ENCODE data around the gene ZNF497. TPM values are rescaled to one million over a fixed set of nuclear protein-coding genes. Genes with fewer than 3 reads are reported as not detected.

ZNF497 gene
- total RNA-seq, 4 donors from 2014 or later = 1.4 to 3.1 (median 1.5) TPM

GRCh38 chr19:58305065-58305931 is 57.3 kb downstream of the ZNF497 start, which contains the start of gene ERVK3-1:
Gene ERVK3-1, plus strand, starts transcription at chr19:58305377. Its CDS starts 6,792 bp downstream, at chr19:58312169.
- peak; percentile 95 to 99 for DNase-seq (ENCODE audit: low spot score in 2 of 2)
- intact Hi-C loops (cut with DNase I; ENCODE audit: low total_unique reads) = loop anchor here (5.0 kb wide), 1 partner anchor 213 kb away; no protein-coding TSS in a partner anchor
- WGBS, 2 donors = 0 to 1% methylated on average over 47 to 55 of the region's 55 CpGs

GRCh38 chr19:58304748-58305064 is 57.8 kb downstream of the ZNF497 start:
- no peak overlapping the region for H3K4me3 ChIP-seq (ENCODE audit: low read depth, poor library complexity, severe bottlenecking)
- WGBS, 2 donors = 16 to 23% methylated on average over 7 of the region's 7 CpGs
- no peak for DNase-seq (ENCODE audit: low spot score in 2 of 2)
- TF ChIP-seq POLR2A (IDR thresholded peaks at IDR 0.05) (no peak), CTCF (IDR thresholded peaks at IDR 0.05) (no peak)
- intact Hi-C loops (cut with DNase I; ENCODE audit: low total_unique reads) = loop anchor here (5.0 kb wide), 1 partner anchor 212 kb away; no protein-coding TSS in a partner anchor

More at GRCh38 chr19:58305065-58305931, 57.3 kb downstream of the ZNF497 start, which contains the start of gene ERVK3-1:
- H3K4me3 ChIP-seq (ENCODE audit: low read depth, poor library complexity, severe bottlenecking) = peak within 1 kb of the TSS; percentile 69
- TF ChIP-seq CTCF (IDR thresholded peaks at IDR 0.05) (no peak), POLR2A (IDR thresholded peaks at IDR 0.05) (peak in 1 of 2 donors; percentile 81)

Small RNA genes within 50 kb of the gene (microRNA-seq; reads per million reads assigned to microRNA genes)
- gene MIR4754 (ENCODE audit: borderline number of aligned reads in 1 of 2, borderline replicate concordance in 2 of 2) (0 to 1.1 reads per million in 2 donors), gene MIR6806 (ENCODE audit: borderline number of aligned reads in 1 of 2, borderline replicate concordance in 2 of 2) (0 reads per million in 2 donors)

Other genes with a start within 250 kb of the ZNF497 start
- 10 to 100 TPM in 1 of 4 donors, 1 to 10 TPM in 3; 8.7 to 12.1 (median 9.2) TPM for gene ZNF329, start 212.0 kb downstream of the ZNF497 start, total RNA-seq
- 10 to 100 TPM; 32.5 to 58.5 (median 34.2) TPM for gene ZNF274, start 179.7 kb downstream of the ZNF497 start, total RNA-seq
- 10 to 100 TPM; 34.2 to 55.1 (median 43.3) TPM for gene ZNF544, start 133.8 kb downstream of the ZNF497 start, total RNA-seq
- 10 to 100 TPM in 1 of 4 donors, 1 to 10 TPM in 3; 3.0 to 12.8 (median 8.9) TPM for gene ZNF8, start 83.8 kb downstream of the ZNF497 start, total RNA-seq
- gene ERVK3-1, start 57.4 kb downstream of the ZNF497 start, total RNA-seq = 10 to 100 TPM; 23.3 to 50.1 (median 33.4) TPM
- 1 to 10 TPM; 4.8 to 7.7 (median 5.4) TPM for gene ZSCAN22, start 35.8 kb downstream of the ZNF497 start, total RNA-seq
- gene A1BG, start 9.3 kb downstream of the ZNF497 start, total RNA-seq = 10 to 100 TPM in 2 of 4 donors, 1 to 10 TPM in 2; 4.8 to 16.8 (median 9.2) TPM
- gene ZNF837, start 18.3 kb upstream of the ZNF497 start, total RNA-seq = 10 to 100 TPM in 2 of 4 donors, 1 to 10 TPM in 2; 4.7 to 12.0 (median 8.5) TPM
- gene RPS5, start 24.5 kb upstream of the ZNF497 start, total RNA-seq = 1,000 to 10,000 TPM; 1,758 to 2,840 (median 2,497) TPM
- 10 to 100 TPM; 30.4 to 62.7 (median 42.7) TPM for gene RNF225, start 32.9 kb upstream of the ZNF497 start, total RNA-seq
- gene ZNF584, start 45.9 kb upstream of the ZNF497 start, total RNA-seq = 10 to 100 TPM; 16.9 to 28.6 (median 23.4) TPM
- 1 to 10 TPM; 2.2 to 4.5 (median 2.8) TPM for gene ZNF132, start 77.4 kb upstream of the ZNF497 start, total RNA-seq
- gene ZNF324B, start 88.9 kb upstream of the ZNF497 start, total RNA-seq = 10 to 100 TPM; 15.4 to 21.2 (median 16.6) TPM
- gene ZNF324, start 104.3 kb upstream of the ZNF497 start, total RNA-seq = 10 to 100 TPM; 23.3 to 32.0 (median 29.4) TPM
- gene ZNF446, start 113.6 kb upstream of the ZNF497 start, total RNA-seq = 10 to 100 TPM; 14.7 to 29.8 (median 22.8) TPM
- 10 to 100 TPM in 1 of 4 donors, 1 to 10 TPM in 3; 4.8 to 11.7 (median 8.1) TPM for gene SLC27A5, start 149.2 kb upstream of the ZNF497 start, total RNA-seq
- gene ZBTB45, start 157.1 kb upstream of the ZNF497 start, total RNA-seq = 10 to 100 TPM; 13.3 to 30.5 (median 18.4) TPM
- gene TRIM28, start 181.3 kb upstream of the ZNF497 start, total RNA-seq = 100 to 1,000 TPM; 225 to 412 (median 265) TPM
- 100 to 1,000 TPM; 104 to 129 (median 118) TPM for gene CHMP2A, start 192.4 kb upstream of the ZNF497 start, total RNA-seq
- 10 to 100 TPM; 14.8 to 37.0 (median 23.6) TPM for gene UBE2M, start 195.9 kb upstream of the ZNF497 start, total RNA-seq
- gene MZF1, start 210.6 kb upstream of the ZNF497 start, total RNA-seq = 10 to 100 TPM; 14.8 to 34.7 (median 27.6) TPM

All from lower leg skin (tissue), 4 donors.